Pulmonary artery endothelial cell (primary cell): ENCODE data around the gene ELF3. TPM values are rescaled to one million over a fixed set of nuclear protein-coding genes. Genes with fewer than 3 reads are reported as not detected.
"Not testable (repeated sequence)": the region's sequence is repeated elsewhere in the genome, so short reads cannot be mapped to it uniquely, and the experiment has no call there.

Experiments
- DNase-seq: peaks from one replicate; pipeline ENCODE4 v3.0.0-alpha.2; 2011; ENCODE audit warnings: low read depth, low spot score
- total RNA-seq: library from RNA; depleted of rRNA; stranded (reverse); fragments of >200 nt; gene quantifications from 2 replicates; pipeline ENCODE4 v1.2.3, GENCODE V29; 2014

The ELF3 gene
- total RNA-seq, 1 donor from 2014 or later, result 0.07 TPM

DNA sequence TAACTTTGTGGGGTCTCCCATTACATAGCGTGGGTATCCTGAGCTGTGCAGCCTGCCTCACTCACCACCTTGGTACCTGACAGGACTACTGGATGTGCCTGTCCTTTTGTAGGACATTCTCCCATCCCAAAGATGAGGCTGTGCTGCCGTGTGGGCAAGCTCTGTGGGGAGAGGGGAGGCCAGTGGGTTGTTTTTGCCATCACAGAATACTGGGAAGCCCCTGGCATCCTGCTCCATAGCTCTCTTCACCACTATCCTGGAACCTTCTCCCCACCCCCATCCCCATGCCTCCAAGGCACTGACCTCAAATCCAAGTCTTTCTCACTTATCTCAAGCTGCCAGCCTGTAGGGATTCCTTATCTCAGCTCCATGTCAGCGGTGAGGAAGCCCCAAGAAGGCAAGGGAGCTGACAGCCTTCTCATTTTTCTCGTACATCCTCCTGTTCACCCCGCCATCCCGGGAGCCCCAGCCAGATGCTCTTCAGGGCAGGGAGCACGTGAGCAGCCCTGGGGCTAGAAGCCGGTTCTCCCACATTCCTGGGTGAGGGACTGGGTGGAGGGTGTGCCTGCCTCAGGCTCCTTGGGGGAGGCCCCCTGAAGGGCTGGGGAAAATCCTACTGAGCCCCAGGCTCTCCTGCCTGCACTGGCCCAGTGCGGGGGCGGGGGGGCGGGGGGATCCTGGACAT is 2.4 kb upstream of the ELF3 start:
- DNase-seq, result no peak

DNA sequence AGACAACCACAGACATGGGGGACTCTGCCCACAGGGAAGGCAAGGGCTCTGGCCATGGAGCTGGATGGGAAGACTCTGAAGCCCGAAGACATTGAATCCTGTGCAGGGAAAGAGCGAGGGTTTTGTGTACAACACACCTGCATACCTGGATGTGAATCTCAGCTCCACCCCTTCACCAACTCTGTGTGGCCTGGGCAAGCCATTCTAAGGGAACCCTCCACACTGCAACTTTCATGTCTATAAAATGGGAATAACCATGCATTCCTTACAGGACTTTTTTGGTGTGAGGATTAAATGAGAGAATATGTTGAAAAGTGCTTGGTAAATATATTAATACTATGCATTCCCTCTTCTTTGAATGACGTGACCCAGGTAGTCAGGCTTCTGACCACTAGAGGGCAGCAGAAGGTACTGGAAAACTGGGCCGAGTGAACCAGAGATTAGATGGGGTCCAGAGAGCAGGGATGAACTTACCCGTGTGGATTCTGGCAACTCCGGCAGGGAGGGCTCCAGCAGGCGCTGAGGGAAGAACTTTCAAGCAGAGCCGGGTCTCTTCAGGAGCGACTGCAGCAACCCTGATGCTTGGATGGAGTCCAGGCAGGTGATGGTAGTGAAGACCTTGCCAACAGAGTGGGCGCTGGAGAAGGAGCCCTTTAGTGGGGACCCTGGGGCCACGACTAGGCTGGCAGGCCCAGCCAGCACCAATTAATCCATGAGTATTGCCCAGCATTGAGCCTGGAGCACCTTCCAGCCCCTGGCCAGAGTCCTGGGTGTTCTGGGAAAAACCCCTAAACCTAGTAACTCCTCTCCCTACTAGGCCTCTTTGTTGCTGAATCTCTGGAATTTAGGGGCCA is 834 bp upstream of the ELF3 start:
- peak; percentile 19 for DNase-seq

DNA sequence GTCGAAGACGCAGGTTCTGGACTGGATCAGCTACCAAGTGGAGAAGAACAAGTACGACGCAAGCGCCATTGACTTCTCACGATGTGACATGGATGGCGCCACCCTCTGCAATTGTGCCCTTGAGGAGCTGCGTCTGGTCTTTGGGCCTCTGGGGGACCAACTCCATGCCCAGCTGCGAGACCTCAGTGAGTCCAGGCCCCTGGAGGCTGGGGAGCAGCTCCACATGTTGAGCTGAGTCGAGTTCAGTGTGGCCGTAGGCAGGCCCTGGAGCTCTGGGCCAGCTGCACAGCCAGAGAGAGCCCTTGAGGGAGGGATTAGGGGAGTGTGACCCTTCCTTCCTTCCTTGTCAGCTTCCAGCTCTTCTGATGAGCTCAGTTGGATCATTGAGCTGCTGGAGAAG is 1.6 kb downstream of the ELF3 start:
- no peak for DNase-seq

DNA sequence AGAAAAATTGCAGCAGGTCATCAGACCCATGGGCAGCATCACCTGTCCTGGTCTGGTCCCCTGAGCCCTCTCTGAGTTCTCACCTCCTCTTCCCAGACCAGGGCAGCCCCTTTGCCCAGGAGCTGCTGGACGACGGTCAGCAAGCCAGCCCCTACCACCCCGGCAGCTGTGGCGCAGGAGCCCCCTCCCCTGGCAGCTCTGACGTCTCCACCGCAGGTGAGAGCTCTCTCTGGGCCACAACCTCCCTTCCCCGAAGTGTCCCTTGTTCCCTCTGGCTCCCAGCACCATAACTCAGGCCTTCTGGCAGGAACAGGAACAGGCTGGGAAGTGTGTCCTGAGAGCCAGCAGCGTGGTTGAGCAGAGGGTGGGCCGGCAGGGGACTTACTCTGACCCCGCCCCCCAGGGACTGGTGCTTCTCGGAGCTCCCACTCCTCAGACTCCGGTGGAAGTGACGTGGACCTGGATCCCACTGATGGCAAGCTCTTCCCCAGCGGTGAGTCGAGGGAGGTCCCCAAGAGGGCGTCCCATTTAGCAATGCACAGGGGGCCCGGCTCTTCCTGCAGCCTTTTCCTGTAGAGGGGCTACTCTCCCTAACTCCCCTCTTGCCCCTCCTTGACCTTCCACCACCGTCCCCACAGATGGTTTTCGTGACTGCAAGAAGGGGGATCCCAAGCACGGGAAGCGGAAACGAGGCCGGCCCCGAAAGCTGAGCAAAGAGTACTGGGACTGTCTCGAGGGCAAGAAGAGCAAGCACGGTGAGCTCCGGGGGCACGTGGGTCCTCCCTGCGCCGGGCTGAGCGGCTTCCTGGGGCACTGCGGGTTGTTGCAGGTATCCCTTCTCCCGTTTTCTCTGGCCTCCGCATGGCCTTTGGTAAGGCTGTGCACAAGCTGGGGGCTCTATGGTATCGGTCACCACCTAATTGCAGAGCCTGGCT is 2.4 kb downstream of the ELF3 start:
- no peak for DNase-seq

DNA sequence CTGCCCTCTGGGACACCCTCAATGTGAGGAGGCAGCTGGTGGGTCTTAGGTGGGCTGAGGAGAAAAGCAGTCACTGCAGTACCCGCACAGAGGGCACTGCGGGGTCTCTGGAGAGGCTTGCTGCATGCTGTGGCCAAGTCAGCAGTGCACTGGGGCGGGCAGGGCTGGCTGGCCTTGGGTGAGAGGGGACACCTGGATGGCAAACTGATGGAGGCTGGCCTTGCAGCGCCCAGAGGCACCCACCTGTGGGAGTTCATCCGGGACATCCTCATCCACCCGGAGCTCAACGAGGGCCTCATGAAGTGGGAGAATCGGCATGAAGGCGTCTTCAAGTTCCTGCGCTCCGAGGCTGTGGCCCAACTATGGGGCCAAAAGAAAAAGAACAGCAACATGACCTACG is 3.2 kb downstream of the ELF3 start:
- no peak for DNase-seq

DNA sequence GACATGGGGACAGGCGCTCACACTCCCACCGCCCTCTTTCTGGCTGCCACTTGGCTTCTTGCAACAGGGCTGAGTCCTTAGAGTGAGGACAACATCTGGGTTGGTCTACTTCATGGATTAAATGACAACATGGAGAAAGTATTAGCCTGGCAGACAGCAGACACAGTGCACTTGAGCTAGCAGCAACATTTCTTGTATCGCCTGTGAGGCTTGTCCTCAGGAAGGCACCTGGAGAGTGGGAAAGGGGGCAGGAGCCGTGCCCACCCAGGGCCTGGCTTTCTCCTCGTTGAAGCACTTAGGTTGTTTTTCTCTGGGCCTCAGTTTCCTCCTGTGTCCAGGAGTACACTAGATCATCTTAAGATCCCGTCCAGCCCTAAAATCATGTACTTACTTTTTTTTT is 3.7 kb downstream of the ELF3 start:
- no peak for DNase-seq

DNA sequence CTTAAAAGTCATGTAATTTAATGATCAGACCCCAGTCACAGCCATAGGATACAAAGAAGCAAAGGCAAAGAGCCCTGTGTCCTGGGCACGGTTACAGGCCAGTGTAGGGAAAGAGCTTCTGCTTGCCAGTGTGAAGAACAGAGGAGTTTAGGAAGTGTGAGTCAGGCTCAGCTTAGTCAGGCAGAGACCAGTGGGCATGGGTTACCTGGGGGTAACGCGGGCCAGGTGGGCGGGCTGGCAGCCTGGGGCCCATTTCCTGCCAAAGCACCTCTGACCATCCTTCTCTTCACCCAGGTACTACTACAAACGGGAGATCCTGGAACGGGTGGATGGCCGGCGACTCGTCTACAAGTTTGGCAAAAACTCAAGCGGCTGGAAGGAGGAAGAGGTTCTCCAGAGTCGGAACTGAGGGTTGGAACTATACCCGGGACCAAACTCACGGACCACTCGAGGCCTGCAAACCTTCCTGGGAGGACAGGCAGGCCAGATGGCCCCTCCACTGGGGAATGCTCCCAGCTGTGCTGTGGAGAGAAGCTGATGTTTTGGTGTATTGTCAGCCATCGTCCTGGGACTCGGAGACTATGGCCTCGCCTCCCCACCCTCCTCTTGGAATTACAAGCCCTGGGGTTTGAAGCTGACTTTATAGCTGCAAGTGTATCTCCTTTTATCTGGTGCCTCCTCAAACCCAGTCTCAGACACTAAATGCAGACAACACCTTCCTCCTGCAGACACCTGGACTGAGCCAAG is 4.7 kb downstream of the ELF3 start:
- DNase-seq, result no peak

DNA sequence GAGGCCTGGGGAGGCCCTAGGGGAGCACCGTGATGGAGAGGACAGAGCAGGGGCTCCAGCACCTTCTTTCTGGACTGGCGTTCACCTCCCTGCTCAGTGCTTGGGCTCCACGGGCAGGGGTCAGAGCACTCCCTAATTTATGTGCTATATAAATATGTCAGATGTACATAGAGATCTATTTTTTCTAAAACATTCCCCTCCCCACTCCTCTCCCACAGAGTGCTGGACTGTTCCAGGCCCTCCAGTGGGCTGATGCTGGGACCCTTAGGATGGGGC is 5.2 kb downstream of the ELF3 start:
- no peak for DNase-seq

DNA sequence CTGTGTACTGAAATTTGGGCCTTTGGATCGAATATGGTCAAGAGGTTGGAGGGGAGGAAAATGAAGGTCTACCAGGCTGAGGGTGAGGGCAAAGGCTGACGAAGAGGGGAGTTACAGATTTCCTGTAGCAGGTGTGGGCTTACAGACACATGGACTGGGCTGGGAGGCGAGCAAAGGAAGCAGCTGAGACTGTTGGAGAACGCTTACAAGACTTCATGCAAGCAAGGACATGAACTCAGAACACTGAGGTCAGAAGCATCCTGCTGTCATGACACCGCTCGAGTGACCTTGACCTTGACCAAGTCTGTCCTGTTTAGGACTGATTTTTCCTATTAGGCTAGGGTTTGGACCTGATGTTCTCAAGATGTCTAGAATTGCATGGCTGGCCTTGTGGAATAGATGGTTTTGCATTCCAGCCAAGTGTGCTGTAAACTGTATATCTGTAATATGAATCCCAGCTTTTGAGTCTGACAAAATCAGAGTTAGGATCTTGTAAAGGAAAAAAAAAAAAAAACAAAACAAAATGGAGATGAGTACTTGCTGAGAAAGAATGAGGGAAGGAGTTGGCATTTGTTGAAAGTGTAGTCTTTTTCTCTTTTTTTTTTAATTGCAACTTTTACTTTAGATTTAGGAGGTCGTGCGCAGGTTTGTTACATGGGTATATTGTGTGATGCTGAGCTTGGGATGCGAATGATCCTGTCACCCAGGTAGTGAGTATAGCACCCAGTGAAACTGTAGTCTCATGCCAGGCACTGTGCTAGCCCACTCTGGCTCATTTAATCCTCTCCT is 5.8 kb downstream of the ELF3 start:
- no peak for DNase-seq

DNA sequence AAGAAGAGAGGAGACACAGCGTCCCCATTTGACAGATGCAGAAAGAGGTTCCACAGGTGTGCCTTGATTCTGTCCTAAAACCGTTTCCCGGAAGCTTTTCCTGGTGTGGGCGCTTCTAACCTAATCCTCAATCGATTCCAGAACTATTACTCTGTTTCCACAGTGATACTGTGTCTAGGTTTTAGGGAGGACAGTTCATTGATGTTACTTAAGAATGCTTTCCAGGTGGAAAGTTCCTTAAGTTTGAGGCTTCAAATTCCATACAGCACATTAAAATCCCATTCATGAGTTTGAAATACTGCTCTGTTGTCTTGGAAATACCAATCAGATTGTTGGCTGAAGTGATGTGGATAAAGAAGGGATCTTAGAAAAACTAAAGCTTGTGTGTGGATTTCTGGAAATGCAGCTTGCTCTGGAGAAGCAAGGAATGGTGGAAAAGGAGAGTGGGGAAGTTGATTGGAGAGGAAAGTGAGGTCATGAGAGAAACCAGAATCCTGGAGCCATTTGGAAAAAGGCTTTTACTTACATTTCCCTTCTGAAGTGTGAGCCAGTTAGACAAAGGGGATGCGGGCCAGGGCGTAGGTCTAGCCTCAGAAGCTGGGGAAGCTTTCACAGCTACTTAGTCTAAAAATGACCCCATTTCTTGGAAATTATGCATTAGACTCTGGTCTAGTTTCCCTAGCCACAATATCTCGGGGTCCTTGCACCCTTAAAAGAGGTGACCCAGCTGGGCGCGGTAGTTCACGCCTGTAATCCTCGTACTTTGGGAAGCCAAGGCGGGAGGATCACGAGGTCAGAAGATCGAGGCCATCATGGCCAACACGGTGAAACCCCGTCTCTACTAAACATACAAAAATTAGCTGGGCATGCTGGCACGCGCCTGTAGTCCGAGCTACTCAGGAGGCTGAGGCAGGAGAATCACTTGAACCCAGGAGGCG is 6.7 kb downstream of the ELF3 start:
- DNase-seq, result no peak

DNA sequence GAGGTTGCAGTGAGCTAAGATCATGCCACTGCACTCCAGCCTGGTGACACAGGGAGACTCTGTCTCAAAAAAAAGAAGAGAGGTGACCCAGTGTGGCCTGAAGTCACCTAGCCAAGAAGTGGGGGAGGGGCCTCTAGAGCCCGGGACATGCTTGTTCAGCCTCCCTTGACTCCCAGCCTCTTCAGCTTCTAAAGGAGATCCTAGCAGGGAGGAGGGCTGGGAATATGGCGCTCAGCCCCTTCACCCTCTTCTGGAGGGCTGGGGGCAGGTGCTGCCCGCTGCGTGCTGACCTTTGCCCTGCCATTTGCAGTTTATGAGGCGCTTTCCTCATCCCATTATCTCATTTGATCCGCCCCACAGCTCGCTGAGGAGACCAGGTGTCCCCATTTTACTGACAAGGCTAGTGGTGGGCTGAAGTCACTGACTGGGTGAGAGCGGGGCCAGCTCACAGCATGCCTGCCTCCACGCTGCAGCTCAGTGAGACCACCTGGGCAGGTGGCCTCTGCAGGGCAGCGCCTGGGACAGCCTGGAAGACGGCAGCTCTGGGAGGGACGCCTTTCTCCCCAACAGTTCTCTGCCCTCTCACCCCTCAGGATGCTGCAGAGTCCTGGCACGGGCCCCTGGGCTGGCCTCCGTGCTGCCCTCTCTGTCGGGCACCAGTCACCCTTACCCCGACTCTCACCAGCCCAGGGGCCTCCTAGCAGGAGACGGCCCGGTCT is 7.5 kb downstream of the ELF3 start:
- no peak for DNase-seq

DNA sequence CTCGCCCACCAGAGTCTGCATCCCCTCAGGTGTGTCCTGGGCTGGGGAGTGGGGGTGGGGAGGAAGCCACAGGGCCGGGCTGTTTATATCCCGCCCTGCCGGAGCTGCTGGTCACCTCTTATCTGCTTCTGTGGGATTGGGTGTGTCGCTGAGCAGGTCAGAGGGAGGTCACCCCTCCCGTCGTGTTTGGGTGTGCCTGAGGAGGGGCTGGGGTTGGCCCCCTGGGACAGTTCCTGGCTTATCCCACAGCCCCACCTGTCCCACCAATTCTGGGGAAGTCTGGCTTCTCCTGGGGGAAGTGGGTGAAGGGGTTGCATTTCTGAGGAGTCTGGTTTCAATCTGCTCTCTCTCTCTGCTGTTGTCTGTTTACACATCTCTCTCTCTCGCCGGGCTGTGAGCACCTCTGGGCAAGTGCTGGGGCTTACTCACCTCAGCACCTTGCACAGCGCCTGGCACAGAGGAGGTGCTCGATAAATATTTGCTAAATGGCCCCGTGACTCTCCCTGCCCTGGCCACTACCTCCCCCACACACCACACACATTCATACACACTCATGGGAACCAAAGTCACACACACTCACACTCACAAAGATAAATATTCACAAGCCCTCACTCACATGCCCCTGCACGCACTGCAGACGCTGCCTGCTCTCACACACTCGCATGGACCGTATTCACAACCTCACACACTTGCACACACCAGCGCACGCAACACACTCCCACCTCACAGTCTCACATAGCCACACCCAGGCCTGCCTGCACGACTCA is 8.3 kb downstream of the ELF3 start:
- DNase-seq, result no peak

DNA sequence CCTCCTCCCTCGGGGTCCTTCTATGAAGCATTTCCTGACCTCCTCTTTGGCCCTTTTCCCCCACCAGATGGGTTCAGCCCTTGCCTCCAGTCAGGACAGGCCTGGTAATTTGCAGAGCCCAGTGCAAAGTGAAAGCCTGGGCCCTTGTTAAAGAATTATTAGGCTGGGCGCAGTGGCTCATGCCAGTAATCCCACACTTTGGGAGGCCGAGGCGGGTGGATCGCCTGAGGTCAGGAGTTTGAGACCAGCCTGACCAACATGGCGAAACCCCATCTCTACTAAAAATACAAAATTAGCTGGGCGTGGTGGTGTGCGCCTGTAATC is 8.8 kb downstream of the ELF3 start:
- DNase-seq, result not testable (repeated sequence)

DNA sequence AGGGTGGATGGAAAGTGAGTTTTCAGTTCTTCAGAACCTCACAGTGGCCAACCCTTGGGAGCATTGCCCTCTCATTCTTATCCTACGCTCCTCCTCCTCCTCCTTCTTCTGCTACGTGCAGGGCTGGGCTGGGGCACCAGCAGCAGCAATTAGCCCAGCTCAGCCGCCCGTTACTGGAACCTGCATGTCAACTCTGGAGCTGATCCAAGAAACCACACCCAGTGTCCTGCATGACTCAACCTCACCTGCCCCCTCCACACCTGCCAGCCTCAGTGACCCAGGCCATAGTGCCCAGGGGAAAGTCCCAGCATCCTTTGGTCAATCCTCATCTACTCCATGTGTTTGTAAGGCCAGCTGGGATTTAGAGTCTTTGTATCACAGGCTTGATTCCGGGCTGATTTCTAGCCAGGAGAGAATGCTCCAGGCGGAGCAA is 12.6 kb downstream of the ELF3 start:
- no peak for DNase-seq

DNA sequence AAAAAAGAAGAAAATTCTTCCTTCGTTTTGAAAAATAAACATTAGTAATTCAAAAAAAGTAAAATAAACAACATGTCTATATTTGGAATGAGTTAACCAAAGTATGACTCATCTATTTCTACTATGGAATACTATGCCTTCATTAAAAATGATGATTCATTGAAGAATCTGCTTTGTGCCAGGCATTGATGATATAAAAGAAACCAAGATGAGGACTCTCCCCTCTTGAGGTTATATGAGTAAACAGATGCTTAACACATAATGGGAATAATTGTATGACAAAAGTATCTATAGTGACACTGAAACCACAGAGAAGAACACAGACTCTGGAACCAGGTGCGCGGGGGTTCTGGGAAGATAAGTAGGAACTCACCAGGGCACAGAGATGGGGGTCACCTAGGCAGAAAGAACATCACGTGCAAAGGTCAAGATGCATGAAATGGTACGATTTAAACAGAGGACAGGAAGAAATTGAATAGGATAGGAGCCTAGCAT is 18.8 kb downstream of the ELF3 start:
- no peak for DNase-seq

DNA sequence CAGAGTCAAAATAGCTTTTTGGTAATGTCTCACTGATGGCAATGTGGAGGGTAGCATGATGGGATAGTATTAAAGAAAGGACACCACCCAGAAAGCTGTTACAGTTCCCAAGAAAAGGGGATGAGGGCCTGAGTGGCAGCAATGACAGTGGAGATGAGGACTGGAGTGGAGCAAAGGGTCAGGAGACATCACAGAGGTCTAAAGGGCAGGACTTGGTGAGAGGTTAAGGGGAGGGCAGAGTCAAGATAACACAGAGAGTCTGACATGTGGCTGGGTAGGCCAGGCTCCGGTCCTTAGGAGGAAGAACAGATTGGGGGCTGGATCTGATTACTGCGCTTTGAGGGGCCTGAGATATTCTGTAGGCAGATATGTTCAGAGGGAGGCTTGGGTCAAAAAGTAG is 19.3 kb downstream of the ELF3 start:
- DNase-seq, result no peak

DNA sequence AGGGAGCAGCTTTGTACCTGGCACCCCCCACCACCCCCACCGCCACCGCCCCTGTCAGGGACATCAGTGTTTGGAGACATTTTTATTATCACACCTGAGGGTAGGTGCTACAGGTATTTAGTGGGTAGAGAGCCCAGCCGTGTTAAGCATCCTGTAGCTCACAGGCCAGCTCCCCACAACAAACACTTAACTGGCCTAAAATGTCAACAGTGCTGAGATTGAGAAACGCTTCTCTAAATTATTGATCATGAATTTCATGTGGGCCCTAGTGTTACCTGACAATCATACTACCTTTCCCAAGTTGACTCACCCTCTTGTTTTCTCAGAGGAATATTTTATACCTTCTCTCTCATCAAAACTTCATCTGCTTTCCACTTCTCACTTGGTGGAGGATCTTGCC is 21.4 kb downstream of the ELF3 start:
- DNase-seq, result no peak

DNA sequence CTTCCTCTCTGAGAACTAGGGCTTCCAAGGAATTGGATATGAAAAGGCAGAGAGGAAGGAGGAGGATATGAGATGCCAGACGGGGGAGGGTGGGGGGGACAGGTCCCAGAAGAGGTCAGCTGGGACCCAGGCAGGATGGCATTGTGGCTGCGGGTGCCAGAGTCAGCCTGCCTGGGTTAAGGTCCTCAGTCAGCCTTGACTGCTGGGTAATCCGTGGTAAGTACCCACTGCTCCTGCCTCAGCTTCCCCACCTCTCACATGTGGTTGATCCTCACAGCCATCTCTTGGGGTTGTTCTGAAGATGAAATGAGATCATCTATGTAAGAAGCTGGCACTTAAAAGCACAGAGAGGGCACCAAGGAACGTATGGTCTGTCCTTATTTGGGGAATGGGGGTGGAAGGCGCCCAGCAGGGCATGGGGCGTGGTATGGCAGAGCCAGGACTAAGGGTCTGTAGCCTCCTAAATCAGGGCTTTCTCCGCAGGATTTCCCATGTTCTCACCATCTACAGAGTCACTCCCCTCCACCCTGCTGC is 23.8 kb downstream of the ELF3 start:
- DNase-seq, result no peak
